HEK293T (cell line): ENCODE measurements around the gene RGS7.

Experiments used
- BHLHE40 ChIP-seq: fragments of 450-650 bp; IDR thresholded peaks from 2 replicates; pipeline ENCODE4 v1.6.1; 2016; ENCODE audit warnings: mild to moderate bottlenecking, moderate library complexity, borderline replicate concordance
- ELF4 ChIP-seq: fragments of 450-650 bp; IDR thresholded peaks from 2 replicates; pipeline ENCODE4 v1.6.1; 2017; ENCODE audit warnings: antibody characterized with exemption
- FOXK2 ChIP-seq: fragments of 450-650 bp; IDR thresholded peaks from 2 replicates; pipeline ENCODE4 v1.6.1; 2016; ENCODE audit warnings: mild to moderate bottlenecking
- FOXM1 ChIP-seq: fragments of 450-650 bp; IDR thresholded peaks from 2 replicates; pipeline ENCODE4 v1.6.1; 2017; ENCODE audit warnings: mild to moderate bottlenecking, borderline replicate concordance
- L3MBTL2 ChIP-seq: fragments of 450-650 bp; conservative IDR thresholded peaks from 2 replicates; pipeline ENCODE4 v1.6.1; 2016; ENCODE audit warnings: mild to moderate bottlenecking
- LEF1 ChIP-seq: fragments of 450-650 bp; IDR thresholded peaks from 2 replicates; pipeline ENCODE4 v1.6.1; 2017; ENCODE audit warnings: mild to moderate bottlenecking, borderline replicate concordance
- PKNOX1 ChIP-seq: fragments of 450-650 bp; IDR thresholded peaks from 2 replicates; pipeline ENCODE4 v1.6.1; 2016
- SP1 ChIP-seq: fragments of 450-650 bp; IDR thresholded peaks from 2 replicates; pipeline ENCODE4 v1.6.1; 2017
- SUZ12 ChIP-seq: fragments of 450-650 bp; IDR thresholded peaks from 2 replicates; pipeline ENCODE4 v1.6.1; 2016; ENCODE audit warnings: mild to moderate bottlenecking
- TARDBP ChIP-seq: fragments of 450-650 bp; IDR thresholded peaks from 2 replicates; pipeline ENCODE4 v1.6.1; 2016
- ZNF384 ChIP-seq: fragments of 450-650 bp; IDR thresholded peaks from 2 replicates; pipeline ENCODE4 v1.6.1; 2016

DNA sequence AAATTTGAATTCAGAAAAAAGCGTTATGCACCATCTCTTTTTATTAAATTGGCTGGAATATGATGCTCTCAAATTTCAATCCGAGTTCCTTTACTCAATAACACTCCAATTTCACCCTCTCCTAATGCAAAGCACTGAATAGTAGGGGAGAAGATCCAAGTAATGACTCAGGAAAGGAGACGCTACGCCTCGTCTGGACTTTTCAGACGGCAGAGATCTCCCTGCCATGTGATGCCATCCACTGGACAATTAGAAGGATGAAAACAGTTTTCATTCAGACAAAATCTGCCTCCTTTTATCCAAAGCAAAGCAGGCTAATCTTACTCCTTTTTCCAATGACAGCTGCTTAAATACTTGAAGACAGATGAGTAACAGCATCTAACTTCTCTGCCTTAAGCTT, 502.6 kb downstream of the RGS7 start:
- TF ChIP-seq SP1, result no peak
- TF ChIP-seq ZNF384, result no peak
- TF ChIP-seq BHLHE40, result no peak
- no peak for TF ChIP-seq ELF4
- TF ChIP-seq FOXM1, result no peak
- TF ChIP-seq PKNOX1, result no peak
- TF ChIP-seq LEF1, result no peak
- no peak for TF ChIP-seq TARDBP
- no peak for TF ChIP-seq SUZ12
- no peak for TF ChIP-seq L3MBTL2
- TF ChIP-seq FOXK2, result no peak
